GM21423 (cell line): ENCODE data around the gene DNPH1.

ENCODE experiments used
- ATAC-seq: cut with Tn5 transposase; IDR thresholded peaks from one replicate; pipeline ENCODE4 v1.9.1; 2021; ENCODE audit warnings: mild to moderate bottlenecking, moderate library complexity; ENCODE audit not compliant: unreplicated experiment

DNPH1 gene

GRCh38 chr6:43228951-43229802, at the start of gene DNPH1:
DNPH1 (minus strand) TSS chr6:43229481; CDS start chr6:43229456, 25 bp downstream.
- ATAC-seq = peak; percentile 64

GRCh38 chr6:43278524-43279078, 49.3 kb upstream of the DNPH1 start:
- ATAC-seq = no peak

- ATAC-seq = no peak
Measured at GRCh38 chr6:43277643-43278523, 48.6 kb upstream of the DNPH1 start.

- no peak for ATAC-seq
Measured at GRCh38 chr6:43277306-43277642, 48.0 kb upstream of the DNPH1 start.

GRCh38 chr6:43276577-43277305, 47.5 kb upstream of the DNPH1 start:
- ATAC-seq = no peak

- no peak for ATAC-seq
Measured at GRCh38 chr6:43275801-43276576, 46.7 kb upstream of the DNPH1 start.

- ATAC-seq = no peak
Measured at GRCh38 chr6:43274916-43275597, 45.8 kb upstream of the DNPH1 start.

GRCh38 chr6:43274127-43274915, 45.0 kb upstream of the DNPH1 start:
- ATAC-seq = no peak

GRCh38 chr6:43273707-43274106, 44.4 kb upstream of the DNPH1 start:
- no peak for ATAC-seq

- ATAC-seq = no peak
Measured at GRCh38 chr6:43271944-43272343, 42.7 kb upstream of the DNPH1 start.

- ATAC-seq = no peak
Measured at GRCh38 chr6:43271103-43271815, 42.0 kb upstream of the DNPH1 start.

- no peak for ATAC-seq
Measured at GRCh38 chr6:43269273-43270007, 40.2 kb upstream of the DNPH1 start.

GRCh38 chr6:43268782-43269272, 39.5 kb upstream of the DNPH1 start:
- no peak for ATAC-seq

GRCh38 chr6:43268355-43268700, 39.0 kb upstream of the DNPH1 start:
- ATAC-seq = no peak

- no peak for ATAC-seq
Measured at GRCh38 chr6:43267619-43268354, 38.5 kb upstream of the DNPH1 start.

- ATAC-seq = no peak
Measured at GRCh38 chr6:43265564-43265963, 36.3 kb upstream of the DNPH1 start.
